Kidney epithelial cell (primary cell): ENCODE measurements around the gene TMEM181. TPM values are rescaled to one million over a fixed set of nuclear protein-coding genes. Genes with fewer than 3 reads are reported as not detected.

Experiments used
- DNase-seq: peaks from one replicate; pipeline ENCODE4 v3.0.0-alpha.2; 2010; ENCODE audit warnings: low read depth
- H3K27me3 ChIP-seq: 2 replicates; pipeline ENCODE4 v1.6.0; 2011; ENCODE audit warnings: low read length; ENCODE audit not compliant: control insufficient read depth, insufficient read depth
- H3K36me3 ChIP-seq: 2 replicates; pipeline ENCODE4 v1.5.1; 2011; ENCODE audit warnings: low read length; ENCODE audit not compliant: control insufficient read depth, insufficient read depth
- H3K4me3 ChIP-seq: 2 replicates; pipeline ENCODE4 v1.5.1; 2011; ENCODE audit warnings: low read depth, mild to moderate bottlenecking, control low read depth, low read length
- CTCF ChIP-seq: IDR thresholded peaks from 2 replicates; pipeline ENCODE4 v1.5.1; 2011; ENCODE audit warnings: mild to moderate bottlenecking, moderate library complexity, low read length, control low read depth, inconsistent platforms; ENCODE audit not compliant: insufficient read depth, poor library complexity, severe bottlenecking
- total RNA-seq: library from RNA; depleted of rRNA; stranded (reverse); fragments of >200 nt; gene quantifications from 2 replicates; pipeline ENCODE4 v1.2.3, GENCODE V29; 2015

TMEM181 gene
- total RNA-seq, 1 donor from 2014 or later = 22.1 TPM

GRCh38 chr6:158557927-158558326 lies 2.0 kb upstream of the TMEM181 start:
- H3K27me3 ChIP-seq = no peaks in the 10 kb centered on the region
- no peak for TF ChIP-seq CTCF
- no peak overlapping the region for H3K4me3 ChIP-seq
- H3K36me3 ChIP-seq = no peaks in the 10 kb centered on the region
- no peak for DNase-seq

GRCh38 chr6:158558415-158559306 lies 1.2 kb upstream of the TMEM181 start:
- H3K36me3 ChIP-seq = no peaks in the 10 kb centered on the region
- no peak overlapping the region for H3K4me3 ChIP-seq
- DNase-seq = no peak
- no peak for TF ChIP-seq CTCF
- no peaks in the 10 kb centered on the region for H3K27me3 ChIP-seq

GRCh38 chr6:158559338-158559894 lies 475 bp upstream of the TMEM181 start:
- H3K4me3 ChIP-seq = peak overlapping the region; percentile 81
- H3K36me3 ChIP-seq = no peaks in the 10 kb centered on the region
- no peak for TF ChIP-seq CTCF
- no peaks in the 10 kb centered on the region for H3K27me3 ChIP-seq
- no peak for DNase-seq

- H3K36me3 ChIP-seq = no peaks in the 10 kb centered on the region
- TF ChIP-seq CTCF = no peak
- peak overlapping the region; percentile 81 for H3K4me3 ChIP-seq
- no peak for DNase-seq
- H3K27me3 ChIP-seq = no peaks in the 10 kb centered on the region
These were observed 987 bp downstream of the TMEM181 start for GRCh38 chr6:158560836-158561320.

GRCh38 chr6:158561321-158561884 lies 1.5 kb downstream of the TMEM181 start:
- DNase-seq = no peak
- H3K36me3 ChIP-seq = no peaks in the 10 kb centered on the region
- TF ChIP-seq CTCF = no peak

More at GRCh38 chr6:158561321-158561884, 1.5 kb downstream of the TMEM181 start:
- Histone ChIP-seq H3K4me3 (no peak overlapping the region), H3K27me3 (no peaks in the 10 kb centered on the region)
